B cell (primary cell): Measurements from ENCODE around the gene CLEC11A. TPM values are rescaled to one million over a fixed set of nuclear protein-coding genes. Genes with fewer than 3 reads are reported as not detected.
"Not testable (repeated sequence)": the region's sequence is repeated elsewhere in the genome, so short reads cannot be mapped to it uniquely, and the experiment has no call there.

Experiments
- ATAC-seq: fragments of 200-7000 bp; cut with Tn5 transposase; one replicate; pipeline ENCODE4 v1.10.0; 2021; ENCODE audit warnings: low read depth, mild to moderate bottlenecking, moderate number of reproducible peaks, moderate library complexity
- CTCF ChIA-PET: fragments of 350-600 bp; sonication (Branson Sonifier 250); formaldehyde crosslinking; loops from one replicate; lab custom pipeline; 2021; ENCODE audit warnings: antibody characterized with exemption, inconsistent platforms; lab: Charles Lee
- POLR2A ChIA-PET: fragments of 350-600 bp; sonication (Branson Sonifier 250); formaldehyde crosslinking; loops from one replicate; lab custom pipeline; 2021; ENCODE audit warnings: antibody characterized with exemption; lab: Charles Lee
- DNase-seq: peaks from one replicate; pipeline ENCODE4 v3.0.0; 2013
- H2AFZ ChIP-seq: 2 replicates; pipeline ENCODE4 v1.6.1; 2012; ENCODE audit warnings: mild to moderate bottlenecking, low read depth, low read length; ENCODE audit not compliant: insufficient read depth, poor library complexity, severe bottlenecking
- H3K27ac ChIP-seq, 2 donors: 1 replicate in 1 of 2; 2 replicates in 1 of 2; pipeline ENCODE4 v1.5.1; 2012 to 2013; ENCODE audit warnings: low read length in 2 of 2, mild to moderate bottlenecking in 2 of 2, moderate library complexity in 1 of 2
- H3K27me3 ChIP-seq, 4 experiments: fragments of 200-600 bp in 1 of 4; sonication (generic) in 1 of 4; replicated peaks in 1 of 4; 1 replicate in 2 of 4; 2 replicates in 2 of 4; pipeline versions ENCODE4 v1.6.1 to v1.7.0; 2013 to 2016; ENCODE audit warnings: low read length in 3 of 4, mild to moderate bottlenecking in 2 of 4, mixed read lengths in 1 of 4, moderate library complexity in 1 of 4; ENCODE audit not compliant: insufficient read depth in 4 of 4, control insufficient read depth in 3 of 4; ENCODE audit errors: control extremely low read depth in 1 of 4
- H3K36me3 ChIP-seq, 2 experiments: replicated peaks in 1 of 2; 1 replicate in 1 of 2; 2 replicates in 1 of 2; pipeline versions ENCODE4 v1.6.1 to v1.7.1; 2013; ENCODE audit warnings: low read length in 1 of 2; ENCODE audit not compliant: insufficient read depth in 2 of 2, control insufficient read depth in 1 of 2; ENCODE audit errors: control extremely low read depth in 1 of 2, extremely low read depth in 1 of 2
- H3K4me1 ChIP-seq, 2 donors: fragments of 200-600 bp in 1 of 2; sonication (generic) in 1 of 2; 1 replicate in 1 of 2; 2 replicates in 1 of 2; pipeline versions ENCODE4 v1.5.1 to v1.6.1; 2013 to 2017; ENCODE audit warnings: low read length in 2 of 2; ENCODE audit not compliant: control insufficient read depth in 2 of 2, insufficient read depth in 2 of 2
- H3K4me2 ChIP-seq: replicated peaks from 2 replicates; pipeline ENCODE3; 2012; ENCODE audit warnings: mild to moderate bottlenecking, low read depth, low read length; ENCODE audit not compliant: poor library complexity, severe bottlenecking
- H3K4me3 ChIP-seq, 5 experiments: fragments of 200-600 bp in 1 of 5; sonication (generic) in 1 of 5; 1 replicate in 3 of 5; 2 replicates in 2 of 5; pipeline versions ENCODE4 v1.5.1 to v1.7.0; 2011 to 2016; ENCODE audit warnings: low read length in 4 of 5, mild to moderate bottlenecking in 4 of 5, low read depth in 2 of 5, control low read depth in 1 of 5, moderate library complexity in 1 of 5; ENCODE audit not compliant: insufficient read depth in 1 of 5; ENCODE audit errors: control extremely low read depth in 1 of 5, extremely low read depth in 1 of 5
- H3K79me2 ChIP-seq: fragments of 200-600 bp; sonication (generic); one replicate; pipeline ENCODE4 v1.6.0; 2016; ENCODE audit warnings: low read length; ENCODE audit not compliant: control insufficient read depth, insufficient read depth
- H3K9ac ChIP-seq: fragments of 200-600 bp; sonication (generic); 2 replicates; pipeline ENCODE4 v1.6.1; 2017; ENCODE audit warnings: mild to moderate bottlenecking, low read length, moderate library complexity
- H3K9me3 ChIP-seq, 3 donors: one replicate each; pipeline versions ENCODE4 v1.6.1 to v1.7.1; 2013; ENCODE audit warnings: low read length in 2 of 3; ENCODE audit not compliant: control insufficient read depth in 2 of 3, insufficient read depth in 1 of 3; ENCODE audit errors: control extremely low read depth in 1 of 3
- H4K20me1 ChIP-seq: 2 replicates; pipeline ENCODE4 v1.6.0; 2012; ENCODE audit warnings: mild to moderate bottlenecking, low read length; ENCODE audit not compliant: insufficient read depth, control insufficient read depth, poor library complexity, severe bottlenecking
- H3K27ac Mint-ChIP-seq: one replicate; pipeline ENCODE4 v1.8.0; 2021; ENCODE audit warnings: mixed read lengths
- H3K27me3 Mint-ChIP-seq: one replicate; pipeline ENCODE4 v1.8.0; 2021; ENCODE audit warnings: mixed read lengths
- H3K4me1 Mint-ChIP-seq: one replicate; pipeline ENCODE4 v1.8.0; 2021; ENCODE audit warnings: mixed read lengths
- H3K4me3 Mint-ChIP-seq: one replicate; pipeline ENCODE4 v1.8.0; 2021; ENCODE audit warnings: mixed read lengths
- H3K9me3 Mint-ChIP-seq: one replicate; pipeline ENCODE4 v1.8.0; 2022; ENCODE audit warnings: mixed read lengths; ENCODE audit not compliant: insufficient read depth
- EZH2 ChIP-seq: IDR thresholded peaks from 2 replicates; pipeline ENCODE4 v1.6.1; 2012; ENCODE audit warnings: borderline replicate concordance, low read depth, mild to moderate bottlenecking, moderate library complexity, low read length; ENCODE audit not compliant: insufficient read depth, poor library complexity, severe bottlenecking
- WGBS: methylation state at CpG from one replicate; pipeline ENCODE4 v1.1.5; 2013; ENCODE audit warnings: missing lambda C conversion rate; ENCODE audit not compliant: insufficient coverage; 5-methylcytosine and 5-hydroxymethylcytosine counted together
- intact Hi-C: fragments of 100-400 bp; cut with micrococcal nuclease; formaldehyde crosslinking; loops from one replicate; pipeline ENCODE4 v1.10.0; 2022
- polyA plus RNA-seq: library from polyadenylated mRNA; depleted of rRNA; stranded (reverse); fragments of >200 nt; gene quantifications from 2 replicates; pipeline ENCODE4 v1.2.3, GENCODE V29; 2012
- total RNA-seq, 2 donors: library from RNA; stranded (reverse); fragments of 120-200 nt in 1 of 2; gene quantifications; 1 replicate in 1 of 2; 2 replicates in 1 of 2; pipeline versions ENCODE4 v1.2.3 to v1.2.4, GENCODE V29; 2013 to 2022
- TF ChIP-seq, protein P1 (sequence below): fragments of 200-600 bp; IDR thresholded peaks from one replicate; pipeline ENCODE4 v1.8.0; 2022; ENCODE audit warnings: antibody characterized with exemption, mild to moderate bottlenecking

The CLEC11A gene
- total and polyA plus RNA-seq, 2 donors (not counting 1 experiment from before 2014, with no cell fraction given): 0.52 to 1.6 TPM

GRCh38 chr19:50753879-50754278 is 30.7 kb downstream of the CLEC11A start:
- H3K4me3 Mint-ChIP-seq: no peak overlapping the region
- intact Hi-C loops: loop anchor here (10.0 kb wide), 1 partner anchor 109 kb away; the partner anchor contains the start of gene C19orf81
- POLR2A ChIA-PET: no interaction called here

DNA sequence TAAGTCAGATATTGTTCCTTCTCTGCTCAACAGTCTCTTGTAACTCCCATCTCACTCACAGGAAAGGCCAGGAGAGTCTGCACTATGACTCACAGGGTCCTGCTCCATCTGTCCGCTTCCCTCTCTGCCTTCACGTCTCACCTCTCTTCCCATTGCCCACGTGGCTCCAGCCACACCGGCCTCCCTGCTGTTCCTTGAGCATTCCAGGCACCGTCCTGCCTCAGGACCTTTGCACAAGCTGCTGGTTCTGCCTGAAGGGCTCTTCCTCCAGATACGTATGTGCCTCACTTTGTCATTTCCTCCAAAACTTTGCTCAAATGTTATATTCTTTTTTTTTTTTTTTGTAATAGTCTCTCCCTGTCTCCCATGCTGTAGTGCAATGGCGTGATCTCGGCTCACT is 33.1 kb downstream of the CLEC11A start:
- H3K9me3 ChIP-seq, H3K27ac ChIP-seq, ATAC-seq, H3K4me3 ChIP-seq, H3K4me2 ChIP-seq, POLR2A ChIA-PET, H3K27ac Mint-ChIP-seq, H3K27me3 ChIP-seq, H3K4me1 Mint-ChIP-seq, H3K4me1 ChIP-seq, DNase-seq, H3K9me3 Mint-ChIP-seq, H4K20me1 ChIP-seq, CTCF ChIA-PET, H2AFZ ChIP-seq, H3K79me2 ChIP-seq, H3K4me3 Mint-ChIP-seq, H3K36me3 ChIP-seq, H3K9ac ChIP-seq: not testable (repeated sequence)
- 76% methylated on average over 7 of the region's 8 CpGs for WGBS
- H3K27me3 Mint-ChIP-seq: peaks cover 23% of the 10 kb centered on the region
- intact Hi-C loops: loop anchor here (10.0 kb wide), 1 partner anchor 111 kb away; the partner anchor contains the start of gene C19orf81

More at GRCh38 chr19:50753879-50754278, 30.7 kb downstream of the CLEC11A start:
- Histone ChIP-seq H3K79me2 (no peaks in the 10 kb centered on the region), H3K36me3 (no peaks in the 10 kb centered on the region), H3K27ac (no peak overlapping the region), H3K9me3 (no peaks in the 10 kb centered on the region), H3K4me1 (no peaks in the 10 kb centered on the region), H3K27me3 (no peaks in the 10 kb centered on the region), H2AFZ (no peak overlapping the region), H3K9ac (no peak overlapping the region), H4K20me1 (no peaks in the 10 kb centered on the region), H3K4me3 (no peak overlapping the region), H3K4me2 (no peak overlapping the region)
- whole genome bisulfite sequencing: 83% methylated on average over 1 of the region's 4 CpGs
- TF ChIP-seq, protein P1, sequence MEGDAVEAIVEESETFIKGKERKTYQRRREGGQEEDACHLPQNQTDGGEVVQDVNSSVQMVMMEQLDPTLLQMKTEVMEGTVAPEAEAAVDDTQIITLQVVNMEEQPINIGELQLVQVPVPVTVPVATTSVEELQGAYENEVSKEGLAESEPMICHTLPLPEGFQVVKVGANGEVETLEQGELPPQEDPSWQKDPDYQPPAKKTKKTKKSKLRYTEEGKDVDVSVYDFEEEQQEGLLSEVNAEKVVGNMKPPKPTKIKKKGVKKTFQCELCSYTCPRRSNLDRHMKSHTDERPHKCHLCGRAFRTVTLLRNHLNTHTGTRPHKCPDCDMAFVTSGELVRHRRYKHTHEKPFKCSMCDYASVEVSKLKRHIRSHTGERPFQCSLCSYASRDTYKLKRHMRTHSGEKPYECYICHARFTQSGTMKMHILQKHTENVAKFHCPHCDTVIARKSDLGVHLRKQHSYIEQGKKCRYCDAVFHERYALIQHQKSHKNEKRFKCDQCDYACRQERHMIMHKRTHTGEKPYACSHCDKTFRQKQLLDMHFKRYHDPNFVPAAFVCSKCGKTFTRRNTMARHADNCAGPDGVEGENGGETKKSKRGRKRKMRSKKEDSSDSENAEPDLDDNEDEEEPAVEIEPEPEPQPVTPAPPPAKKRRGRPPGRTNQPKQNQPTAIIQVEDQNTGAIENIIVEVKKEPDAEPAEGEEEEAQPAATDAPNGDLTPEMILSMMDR: no peak
- TF ChIP-seq EZH2: no peak
- Mint-ChIP-seq H3K27ac (no peak overlapping the region), H3K27me3 (peaks cover 23% of the 10 kb centered on the region), H3K4me1 (no peaks in the 10 kb centered on the region), H3K9me3 (no peaks in the 10 kb centered on the region)
- ATAC-seq (no peak), DNase-seq (no peak)
- CTCF ChIA-PET: no interaction called here

DNA sequence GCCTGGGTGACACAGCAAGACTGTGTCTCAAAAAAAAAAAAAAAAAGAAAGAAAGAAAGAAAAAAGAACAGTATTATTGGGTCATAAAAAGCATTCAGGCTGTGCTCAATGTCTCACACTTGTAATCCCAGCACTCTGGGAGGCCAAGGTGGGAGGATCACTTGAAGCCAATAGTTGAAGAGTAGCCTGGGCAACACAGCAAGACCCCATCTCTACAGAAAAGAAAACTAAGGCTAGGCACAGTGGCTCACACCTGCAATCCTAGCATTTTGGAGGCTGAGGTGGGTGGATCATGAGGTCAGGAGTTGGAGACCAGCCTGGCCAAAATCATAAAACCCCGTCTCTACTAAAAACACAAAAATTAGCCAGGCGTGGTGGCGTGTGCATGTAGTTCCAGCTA is 34.5 kb downstream of the CLEC11A start:
- H3K9me3 Mint-ChIP-seq, H3K27me3 ChIP-seq, H3K9ac ChIP-seq, H3K79me2 ChIP-seq, H3K4me2 ChIP-seq, H3K36me3 ChIP-seq, H3K4me3 ChIP-seq, ATAC-seq, H3K9me3 ChIP-seq, H3K4me1 ChIP-seq, CTCF ChIA-PET, H3K4me1 Mint-ChIP-seq, H3K27ac ChIP-seq, DNase-seq, POLR2A ChIA-PET, H4K20me1 ChIP-seq, H3K4me3 Mint-ChIP-seq, H3K27ac Mint-ChIP-seq, H2AFZ ChIP-seq: not testable (repeated sequence)
- peaks cover 23% of the 10 kb centered on the region for H3K27me3 Mint-ChIP-seq
- intact Hi-C loops: loop anchor here (10.0 kb wide), 1 partner anchor 113 kb away; the partner anchor contains the start of gene C19orf81
- no CpG with 5 or more reads among the region's 3 CpGs for WGBS
